Endothelial cell of umbilical vein (primary cell): ENCODE data around the gene CAPN8.

Experiments
- CTCF ChIP-seq, 2 donors: IDR thresholded peaks; 1 replicate in 1 of 2; 2 replicates in 1 of 2; pipeline ENCODE4 v1.5.1; 2011; ENCODE audit warnings: low read length in 2 of 2, mild to moderate bottlenecking in 2 of 2, moderate library complexity in 2 of 2, control low read depth in 1 of 2, inconsistent platforms in 1 of 2, low read depth in 1 of 2; ENCODE audit not compliant: insufficient read depth in 1 of 2; ENCODE audit errors: extremely low read depth in 1 of 2
- EZH2 ChIP-seq: IDR thresholded peaks from 2 replicates; pipeline ENCODE4 v1.6.1; 2012; ENCODE audit warnings: borderline replicate concordance, low read depth, mild to moderate bottlenecking, moderate library complexity, low read length, inconsistent platforms; ENCODE audit not compliant: severe bottlenecking
- FOS ChIP-seq: IDR thresholded peaks from 2 replicates; pipeline ENCODE4 v1.6.1; 2011; ENCODE audit warnings: mild to moderate bottlenecking, low read length, moderate library complexity, borderline replicate concordance; ENCODE audit not compliant: insufficient read depth
- JUN ChIP-seq: IDR thresholded peaks from 2 replicates; pipeline ENCODE4 v1.6.1; 2011; ENCODE audit warnings: borderline replicate concordance, low read depth; ENCODE audit not compliant: insufficient read length, insufficient read depth
- MAX ChIP-seq: IDR thresholded peaks from 2 replicates; pipeline ENCODE4 v1.6.1; 2011; ENCODE audit not compliant: insufficient read depth, insufficient read length
- MYC ChIP-seq: IDR thresholded peaks from one replicate; pipeline ENCODE4 v1.6.1; 2011; ENCODE audit warnings: mild to moderate bottlenecking, low read depth, low read length
- POLR2A ChIP-seq: IDR thresholded peaks from 2 replicates; pipeline ENCODE4 v1.6.1; 2012; ENCODE audit warnings: low read depth, mild to moderate bottlenecking, control low read depth, low read length
- POLR2AphosphoS5 ChIP-seq: IDR thresholded peaks from 2 replicates; pipeline ENCODE4 v1.6.1; 2012; ENCODE audit warnings: low read depth, mild to moderate bottlenecking, control low read depth, low read length, moderate library complexity; ENCODE audit not compliant: insufficient read depth

GRCh38 chr1:223539750-223540149, 125.8 kb downstream of the CAPN8 start:
- no peak for TF ChIP-seq EZH2
- TF ChIP-seq CTCF (IDR thresholded peaks at IDR 0.05; ENCODE audit: extremely low read depth in 1 of 2, insufficient read depth in 1 of 2, low read depth in 1 of 2, low read length in 2 of 2): no peak
- TF ChIP-seq POLR2AphosphoS5: no peak
- TF ChIP-seq MYC: no peak
- no peak for TF ChIP-seq POLR2A
- no peak for TF ChIP-seq FOS
- no peak for TF ChIP-seq MAX
- TF ChIP-seq JUN: no peak
